Stromal cell of bone marrow (primary cell): ENCODE results near the gene UBE2Z.
"Not testable (repeated sequence)": the region's sequence is repeated elsewhere in the genome, so short reads cannot be mapped to it uniquely, and the experiment has no call there.

Experiments
- DNase-seq: peaks from one replicate; pipeline ENCODE4 v3.0.0-alpha.2; 2012; ENCODE audit warnings: low read depth

The UBE2Z gene

DNA sequence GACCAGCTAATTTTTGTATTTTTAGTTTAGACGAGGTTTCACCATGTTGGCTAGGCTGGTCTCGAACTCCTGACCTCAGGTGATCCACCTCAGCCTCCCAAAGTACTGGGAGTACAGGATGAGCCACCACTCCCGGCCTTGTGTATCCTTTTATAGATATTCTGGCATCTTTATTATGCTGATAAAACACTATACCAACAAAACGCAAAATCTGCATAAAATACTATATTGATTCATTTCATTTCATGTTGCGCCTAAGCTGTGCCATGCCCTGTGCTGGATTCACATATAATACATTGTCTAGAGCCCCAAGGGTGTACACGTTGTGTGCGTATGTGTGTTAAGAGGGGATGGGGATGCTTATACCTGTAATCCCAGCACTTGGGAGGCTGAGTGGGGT lies 3.8 kb upstream of the UBE2Z start:
- DNase-seq, result no peak

DNA sequence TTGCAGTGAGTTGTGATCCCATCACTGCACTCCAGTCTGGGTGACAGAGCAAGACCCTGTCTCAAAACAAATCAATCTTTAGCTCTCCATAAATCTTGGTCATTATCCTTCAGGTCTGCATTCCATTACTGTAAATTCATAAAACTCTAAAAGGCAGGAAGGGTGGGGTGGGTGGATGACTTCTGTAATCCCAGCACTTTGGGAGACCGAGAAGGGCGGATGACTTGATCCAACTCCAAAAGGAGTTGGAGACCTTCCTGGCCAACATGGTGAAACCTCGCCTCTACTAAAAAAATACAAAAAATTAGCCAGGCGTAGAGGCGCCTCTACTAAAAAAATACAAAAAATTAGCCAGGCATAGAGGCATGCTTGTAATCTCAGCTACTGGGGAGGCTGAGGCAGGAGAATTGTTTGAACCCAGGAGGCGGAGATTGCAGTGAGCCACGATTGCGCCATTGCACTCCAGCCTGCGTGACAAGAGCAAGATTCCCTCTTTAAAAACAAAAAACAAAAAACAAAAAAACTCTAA lies 2.2 kb upstream of the UBE2Z start:
- no peak for DNase-seq

DNA sequence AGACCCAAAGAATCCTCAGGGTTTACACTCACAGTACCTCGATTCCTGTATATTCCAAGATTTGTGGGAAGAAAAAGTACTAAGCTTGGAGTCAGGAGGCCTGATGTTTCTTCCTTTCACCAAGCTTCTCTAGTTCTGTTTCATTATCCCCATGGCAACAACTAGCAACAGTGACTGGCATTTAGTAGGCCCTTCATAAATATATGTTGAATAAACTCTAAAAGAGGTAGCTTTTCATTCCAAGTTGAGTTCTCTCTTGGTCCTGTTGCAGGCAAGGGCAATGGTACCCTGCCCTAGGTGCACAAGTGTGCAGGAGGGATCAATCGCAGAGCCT lies 527 bp upstream of the UBE2Z start:
- peak; percentile 45 for DNase-seq

DNA sequence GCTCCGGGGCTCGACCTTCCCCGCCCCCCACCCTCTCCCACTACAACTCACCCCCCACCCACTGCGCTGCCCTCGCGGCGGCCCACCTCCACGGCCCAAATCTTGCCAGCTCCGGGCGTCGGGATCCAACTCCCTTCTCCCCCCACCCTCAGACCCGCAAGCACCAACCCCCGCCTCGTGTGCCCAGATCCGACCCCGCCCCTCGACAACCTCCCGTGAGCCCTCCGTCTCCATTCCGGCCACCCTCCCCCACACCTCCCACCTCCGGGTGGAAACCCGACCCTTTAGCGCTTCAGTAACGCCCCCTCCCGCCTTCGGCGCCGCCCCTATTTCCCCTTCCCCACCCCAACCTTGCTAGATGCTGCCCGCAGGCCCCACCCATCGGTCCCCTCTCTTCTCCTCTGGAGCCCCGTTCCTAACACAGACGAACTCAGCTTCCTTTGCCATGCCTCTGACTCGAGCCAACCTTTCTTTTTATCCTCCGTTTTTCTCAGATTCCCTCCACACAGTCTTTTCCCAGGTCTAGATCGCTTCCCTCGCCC lies 717 bp downstream of the UBE2Z start:
- peak; percentile 57 for DNase-seq

DNA sequence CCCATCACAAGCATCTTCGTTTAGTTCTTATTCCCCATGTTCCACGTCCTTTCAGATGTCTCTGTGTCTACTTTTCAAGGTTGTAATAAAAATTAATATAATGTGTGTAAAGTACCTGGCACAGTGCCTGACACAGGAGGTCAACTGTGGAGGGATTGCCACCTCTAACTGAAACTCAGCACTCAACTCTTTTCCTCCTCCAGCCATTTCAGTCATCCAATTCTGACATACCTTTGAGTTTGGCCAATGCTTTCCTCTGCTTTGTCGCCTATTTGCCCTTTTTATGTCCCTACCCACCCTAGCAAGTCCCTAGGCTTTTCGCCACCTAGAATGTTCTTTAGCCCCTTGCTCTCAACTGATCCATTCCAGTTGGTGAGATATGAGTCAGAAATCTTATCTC lies 1.6 kb downstream of the UBE2Z start:
- DNase-seq, result no peak

DNA sequence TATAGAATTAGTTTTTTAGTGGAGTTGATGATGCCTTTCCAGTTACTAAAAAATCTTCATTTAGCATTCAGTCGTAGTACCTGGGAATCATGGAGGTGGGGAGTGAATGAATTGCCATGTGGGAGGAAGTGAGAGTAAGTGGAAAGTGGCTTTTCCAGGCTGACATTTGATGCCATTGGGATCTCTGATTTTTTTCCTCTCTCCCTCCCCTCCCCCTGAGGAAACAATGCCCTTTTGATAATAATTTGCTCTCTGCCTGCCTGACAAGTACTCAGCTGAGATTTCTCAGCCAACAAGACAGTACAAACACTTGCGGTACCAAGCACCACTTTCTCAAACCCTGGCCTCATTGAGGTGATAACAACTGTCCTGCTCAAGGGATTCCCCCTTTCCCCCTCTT lies 2.2 kb downstream of the UBE2Z start:
- DNase-seq, result no peak

DNA sequence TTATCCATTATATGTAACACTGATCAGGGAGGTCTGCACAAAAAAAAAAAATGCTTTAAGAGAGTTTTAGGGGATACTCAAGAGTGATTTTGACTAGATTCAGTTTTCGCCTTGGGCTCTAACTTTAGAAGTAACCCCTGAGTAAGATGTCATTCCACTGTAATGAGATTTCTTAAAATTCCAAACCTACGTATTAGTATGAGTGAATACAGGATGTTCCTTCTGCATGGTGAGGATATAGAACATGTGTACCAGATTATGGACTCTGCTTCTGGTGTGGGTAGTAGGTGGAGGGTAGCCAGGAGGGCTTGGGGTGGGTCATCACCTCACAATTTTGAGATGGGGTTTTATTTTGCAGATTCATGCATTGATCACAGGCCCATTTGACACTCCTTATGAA lies 4.3 kb downstream of the UBE2Z start:
- no peak for DNase-seq

DNA sequence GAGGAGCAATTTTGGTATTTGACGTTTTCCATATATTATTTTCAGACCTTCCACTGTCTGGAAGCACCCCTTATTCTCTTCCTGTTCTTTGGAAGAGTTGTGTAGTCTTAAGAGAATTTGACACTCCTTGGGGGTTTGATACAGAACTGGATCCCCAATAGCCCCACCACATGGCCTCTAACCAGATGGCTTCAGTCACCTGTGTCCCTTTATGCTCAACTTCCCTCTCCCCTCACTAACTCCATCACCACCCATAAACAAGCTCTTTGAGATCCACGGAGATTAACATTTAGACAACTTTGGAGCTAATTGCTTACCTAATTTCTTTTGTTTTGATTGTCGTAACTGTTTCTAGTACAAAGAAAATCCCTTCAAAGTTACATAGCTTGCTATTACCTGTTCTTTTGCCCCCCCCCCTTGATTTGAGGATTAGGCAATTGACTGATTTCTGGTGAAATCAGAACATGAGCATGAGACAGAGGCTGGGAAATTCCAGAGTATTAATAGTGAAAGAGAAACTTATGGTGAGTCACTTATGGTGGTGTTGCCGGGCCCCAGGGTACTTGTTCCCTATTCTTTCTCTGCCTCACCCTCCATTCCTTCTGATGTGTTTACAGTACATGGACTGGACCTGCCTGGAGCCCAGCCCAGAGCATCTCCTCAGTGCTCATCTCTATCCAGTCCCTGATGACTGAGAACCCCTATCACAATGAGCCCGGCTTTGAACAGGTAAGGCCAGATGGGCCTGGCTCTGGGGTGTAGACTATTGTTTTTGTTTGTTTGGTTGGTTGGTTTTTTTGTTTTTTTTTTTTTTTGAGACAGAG lies 7.5 kb downstream of the UBE2Z start:
- DNase-seq, result peak; percentile 65

DNA sequence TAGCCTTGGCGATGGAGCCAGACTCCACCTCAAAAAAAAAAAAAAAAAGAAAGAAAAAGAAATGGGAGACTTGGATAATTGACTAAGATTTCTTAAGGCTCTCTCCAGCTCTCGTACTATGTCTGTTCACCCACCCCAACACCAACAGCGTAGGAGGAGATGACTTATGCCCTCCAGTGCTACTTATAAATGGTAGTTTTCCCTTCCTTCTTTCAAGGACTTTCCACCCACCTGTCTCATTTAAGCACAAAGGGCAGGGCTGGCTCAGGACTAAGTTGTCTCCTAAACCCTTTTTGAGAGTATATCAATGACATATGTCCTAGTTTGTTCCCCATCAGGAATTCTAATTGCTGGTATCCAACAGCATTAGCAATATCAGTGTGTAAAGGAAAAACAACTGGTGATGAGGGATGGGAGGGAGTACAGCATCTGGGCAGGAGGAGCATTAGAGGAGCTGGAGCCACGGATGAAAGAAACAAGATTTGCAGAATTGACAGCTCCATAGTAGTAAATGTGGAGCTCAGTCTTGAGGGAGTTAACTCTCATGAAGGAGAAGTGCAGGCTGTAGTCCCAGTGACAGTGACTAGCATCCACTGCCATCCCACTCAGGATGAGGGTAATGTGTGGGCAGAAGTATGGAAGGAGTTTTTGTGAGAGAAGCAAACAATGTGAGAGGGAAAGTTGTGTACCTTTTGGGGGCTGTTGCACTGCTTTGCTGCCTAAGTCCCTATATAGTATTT lies 17.2 kb downstream of the UBE2Z start:
- no peak for DNase-seq

DNA sequence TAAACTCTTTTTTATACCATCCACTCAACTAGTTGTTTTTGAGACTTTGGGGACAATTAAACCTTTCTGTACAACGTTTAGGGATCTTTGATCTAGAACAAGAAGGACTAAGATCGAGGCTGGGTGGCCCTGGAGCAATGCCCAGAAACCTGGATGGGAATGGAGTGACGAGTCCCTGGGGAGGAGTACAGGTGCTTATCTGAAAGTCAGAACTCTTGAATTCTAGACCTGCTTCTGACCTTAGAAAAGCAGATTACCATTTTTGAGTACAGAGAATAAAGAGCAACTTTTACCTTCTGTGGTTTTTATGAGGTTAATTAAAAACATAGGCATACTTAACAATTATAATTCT lies 17.8 kb downstream of the UBE2Z start:
- no peak for DNase-seq

DNA sequence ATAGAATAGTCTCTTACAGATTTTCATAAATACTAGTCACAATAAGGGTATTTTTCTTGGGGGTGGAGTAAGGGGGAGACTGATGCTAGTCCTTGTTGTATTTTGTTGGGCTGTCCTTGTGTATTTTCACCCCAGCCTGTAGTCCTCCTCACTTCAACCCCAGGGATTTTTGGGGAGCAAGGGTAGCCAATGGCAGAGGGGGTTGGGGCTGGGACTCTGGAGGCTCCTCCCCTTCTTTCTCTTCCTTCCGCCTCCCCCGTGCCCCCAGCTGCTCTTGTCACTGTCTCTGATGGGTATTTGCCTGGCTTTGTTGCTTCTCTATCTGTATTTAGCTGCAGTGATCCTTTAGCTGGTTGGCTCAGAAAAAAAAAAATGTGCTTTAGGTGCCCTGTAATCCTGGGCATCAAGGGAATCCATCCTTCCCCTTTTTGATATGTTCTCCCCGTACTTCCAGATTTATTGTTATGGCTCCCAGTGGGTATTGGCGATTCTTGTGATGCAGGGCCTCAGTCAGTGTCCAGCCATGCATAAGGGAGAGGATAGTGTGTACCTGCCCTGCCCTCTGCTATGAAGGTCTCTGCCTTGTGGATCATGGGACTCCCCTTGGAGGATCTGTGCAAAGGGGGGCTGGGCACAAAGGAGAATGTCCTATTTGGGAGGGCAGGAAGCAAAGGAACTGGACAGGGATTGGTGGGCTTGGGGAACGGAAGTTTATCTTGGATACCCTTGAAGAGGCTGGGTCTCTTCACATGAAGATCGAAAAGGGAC lies 20.0 kb downstream of the UBE2Z start:
- no peak for DNase-seq

DNA sequence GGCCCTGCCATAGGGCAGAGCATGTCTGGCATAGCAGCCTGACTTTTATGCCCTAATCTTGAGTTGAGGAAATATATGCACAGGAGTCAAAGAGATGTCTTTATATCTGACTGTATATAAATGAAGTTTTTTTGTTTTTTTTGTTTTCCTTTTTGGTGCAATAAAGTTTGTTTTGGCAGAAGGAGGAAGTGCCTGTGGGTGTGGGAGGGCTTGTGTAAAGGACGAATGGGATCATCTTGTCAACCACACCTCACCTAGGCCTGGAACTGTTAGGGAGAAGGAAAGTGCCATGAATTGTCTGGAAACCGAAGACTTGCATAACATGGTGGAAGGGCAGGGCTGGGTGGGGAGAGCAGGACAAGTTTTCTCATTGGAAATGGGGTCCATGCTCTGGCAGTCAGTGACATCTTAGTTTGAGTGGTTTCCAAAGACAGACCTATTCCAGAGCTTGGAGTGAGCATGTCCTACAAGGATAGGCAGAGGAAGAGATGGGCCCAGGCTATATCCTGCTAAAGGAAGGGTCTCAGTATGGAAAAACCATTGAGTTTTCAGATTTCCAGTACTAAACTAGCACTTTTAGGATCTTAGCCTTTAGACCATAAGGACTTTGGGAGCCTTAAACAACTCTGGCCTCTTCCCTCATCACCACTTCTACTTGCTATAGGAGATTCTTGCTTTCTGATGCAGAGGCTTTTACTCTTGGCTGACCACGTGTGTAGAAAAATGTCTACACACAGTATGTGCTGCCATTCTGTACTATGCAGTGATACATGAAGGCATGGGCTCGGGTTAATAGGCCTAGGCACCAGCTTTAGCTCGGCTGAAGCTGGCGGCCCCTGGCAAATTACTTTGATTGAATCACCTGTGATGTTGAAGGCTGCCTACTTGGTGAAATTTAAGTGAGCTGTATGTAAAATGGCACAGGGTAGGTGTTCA lies 20.9 kb downstream of the UBE2Z start:
- no peak for DNase-seq

DNA sequence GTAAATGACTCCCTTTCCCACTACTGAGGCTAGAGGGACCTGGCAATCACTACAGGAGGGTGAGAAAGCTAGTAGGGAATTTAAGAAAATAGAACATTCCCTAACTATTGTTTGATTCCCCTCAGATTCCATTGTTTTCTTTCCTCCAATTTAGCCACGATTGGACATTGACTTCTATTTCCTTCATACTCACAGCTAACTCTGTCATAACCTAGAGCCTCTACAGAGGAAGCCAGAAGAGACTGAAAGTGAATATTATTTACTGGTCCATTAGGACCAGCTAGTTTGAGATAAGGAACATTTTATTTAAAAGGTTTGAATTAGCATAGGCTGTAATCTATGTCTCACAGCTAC lies 21.6 kb downstream of the UBE2Z start:
- no peak for DNase-seq

DNA sequence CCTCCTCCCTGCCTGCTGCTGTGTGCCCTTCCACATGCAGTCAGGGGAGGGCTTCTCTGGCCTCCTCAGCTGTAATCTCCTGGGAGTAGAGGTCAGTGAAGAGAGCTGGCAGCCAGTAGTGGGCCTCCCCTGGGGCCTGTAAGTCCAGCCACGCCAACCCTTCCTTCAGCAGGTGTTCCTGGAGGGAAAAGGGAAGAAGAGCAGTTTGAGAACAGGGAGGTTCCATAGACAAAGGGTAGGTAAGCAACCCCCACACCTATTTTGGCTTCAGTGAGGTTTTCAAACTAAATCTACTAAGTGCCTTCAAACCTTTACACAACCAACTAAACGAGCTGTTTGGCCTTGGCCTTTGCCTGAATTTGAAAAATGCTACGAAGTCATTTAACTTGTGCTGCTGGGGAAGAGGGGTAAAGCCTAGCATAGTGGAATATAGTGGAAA lies 22.2 kb downstream of the UBE2Z start:
- DNase-seq, result no peak

DNA sequence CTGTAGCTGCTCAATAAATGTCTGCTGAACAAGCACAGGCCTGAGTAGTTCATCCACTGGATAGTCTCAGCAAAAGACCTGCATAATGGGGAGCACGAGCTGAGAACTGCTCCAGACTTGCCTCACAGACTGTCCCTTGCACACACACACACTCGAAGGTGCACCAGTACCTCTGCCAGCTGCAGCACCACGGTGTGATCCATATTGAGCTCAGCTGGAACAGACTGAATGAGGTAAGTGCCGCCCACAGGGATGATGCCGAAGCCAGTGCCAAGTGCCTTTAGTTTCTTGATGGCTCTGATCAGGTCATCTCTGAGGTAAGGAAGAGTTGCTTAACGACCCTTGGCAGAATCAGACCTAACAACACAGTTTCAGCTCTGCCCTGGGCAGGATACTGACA lies 24.8 kb downstream of the UBE2Z start:
- no peak for DNase-seq

DNA sequence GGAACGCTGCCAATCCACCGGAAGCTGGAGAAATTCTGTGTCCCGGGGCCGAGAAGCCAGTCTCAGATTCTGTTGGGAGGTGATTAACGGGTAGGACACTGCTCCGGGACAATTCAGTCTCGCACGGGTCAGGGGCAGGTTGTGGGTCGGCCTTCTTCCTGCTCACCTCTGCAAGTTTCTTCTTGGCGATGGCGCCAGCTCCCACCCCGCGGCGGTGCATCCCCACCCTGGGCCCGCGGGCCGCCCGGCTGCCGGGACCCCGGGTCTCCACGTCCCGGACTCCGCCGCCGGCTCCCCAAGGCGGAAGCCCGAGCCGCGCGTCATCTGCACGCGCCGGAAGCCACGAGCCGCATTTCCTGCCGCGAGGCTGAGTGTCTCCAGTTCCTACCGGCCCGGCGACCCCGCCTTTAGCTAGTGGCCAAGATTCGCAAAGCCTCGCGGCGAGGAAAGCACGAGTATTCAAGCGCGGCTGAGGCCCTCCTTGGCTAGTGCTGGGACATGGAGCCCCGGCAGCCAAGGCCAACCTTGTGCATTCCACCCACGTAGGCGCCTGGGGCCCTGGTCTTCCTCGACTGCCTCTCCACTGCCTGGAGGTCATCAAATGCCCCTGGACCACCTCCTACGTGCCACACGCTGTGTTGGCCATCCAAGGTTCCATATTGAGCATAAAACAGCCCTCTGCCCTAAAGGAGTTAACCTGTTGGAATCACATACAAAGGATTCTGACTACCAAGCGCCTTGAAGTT lies 36.5 kb downstream of the UBE2Z start, which contains the start of gene SNF8:
Gene SNF8 (minus strand): TSS at position 328 of the 746 bp plus-strand sequence. CDS start 108 bp downstream, at position 220.
- DNase-seq, result peak; percentile 79

DNA sequence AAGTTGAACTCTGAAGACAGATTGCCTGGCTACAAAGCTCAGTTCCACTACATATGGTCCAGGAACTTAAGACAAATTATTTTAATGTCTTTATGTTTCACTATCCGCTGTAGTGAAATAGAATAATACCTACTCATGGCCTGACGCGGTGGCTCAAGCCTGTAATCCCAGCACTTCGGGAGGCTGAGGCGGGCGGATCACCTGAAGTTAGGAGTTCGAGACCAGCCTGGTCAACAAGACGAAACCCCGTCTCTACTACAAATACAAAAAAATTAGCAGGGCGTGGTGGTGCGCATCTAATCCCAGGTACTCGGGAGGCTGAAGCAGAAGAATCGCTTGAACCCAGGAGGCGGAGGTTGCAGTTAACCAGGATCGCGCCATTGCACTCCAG lies 37.0 kb downstream of the UBE2Z start:
- DNase-seq, result not testable (repeated sequence)

DNA sequence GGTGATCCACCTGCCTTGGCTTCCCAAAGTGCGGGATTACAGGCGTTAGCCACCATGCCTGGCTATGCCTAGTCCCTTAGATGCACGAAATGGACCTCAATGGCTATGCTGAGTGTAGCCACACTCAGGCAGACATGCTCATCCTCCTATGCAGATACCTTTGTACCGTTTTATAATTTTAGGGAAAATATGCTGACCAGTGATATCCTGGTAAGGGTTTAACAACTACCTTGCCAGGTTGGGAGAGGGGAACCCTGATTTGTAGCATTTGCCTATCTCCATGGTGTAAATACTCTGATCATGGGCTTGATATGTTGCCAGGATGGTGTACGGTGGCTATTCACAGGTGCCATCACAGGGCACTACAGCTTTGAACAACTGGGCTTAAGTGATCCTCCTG lies 43.4 kb downstream of the UBE2Z start:
- no peak for DNase-seq

DNA sequence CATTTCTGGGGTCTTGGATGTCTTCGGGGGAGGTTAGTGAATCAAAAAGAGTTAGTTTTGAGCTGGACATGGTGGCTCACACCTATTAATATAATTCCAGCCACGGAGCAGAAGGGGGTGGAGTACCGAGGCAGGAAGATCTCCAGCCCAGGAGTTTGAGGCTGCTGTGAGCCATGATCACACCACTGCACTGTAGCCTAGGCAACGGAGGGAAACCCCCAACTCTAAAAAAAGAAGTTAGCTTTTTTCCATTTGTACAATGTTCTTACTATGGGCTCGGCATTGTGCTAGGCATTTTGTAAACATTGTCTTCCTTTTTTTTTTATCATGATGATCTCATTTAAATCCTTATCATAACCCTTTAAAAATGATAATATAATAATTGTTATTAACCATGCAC lies 44.7 kb downstream of the UBE2Z start:
- DNase-seq, result no peak

DNA sequence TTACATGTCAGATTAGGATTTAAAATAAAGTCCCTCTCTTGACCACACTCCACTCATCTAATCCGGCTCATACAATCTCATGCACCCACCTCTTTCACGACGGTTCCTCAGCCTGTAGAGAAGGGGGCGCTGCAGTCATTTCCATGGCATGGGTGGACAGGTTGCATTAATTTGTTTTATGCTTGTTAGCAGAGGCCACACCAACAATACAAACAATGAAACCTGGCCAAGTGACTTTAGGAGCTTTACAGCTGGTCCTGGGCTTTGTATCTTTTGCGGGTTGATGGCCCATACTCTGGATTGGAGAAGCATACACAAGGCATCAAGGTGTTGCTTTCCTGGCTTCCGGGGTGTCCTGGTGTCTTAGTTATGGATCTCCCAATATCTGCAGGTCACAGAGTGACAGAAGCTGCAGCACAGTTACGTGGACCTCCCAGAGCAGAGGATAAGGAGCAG lies 46.1 kb downstream of the UBE2Z start:
- no peak for DNase-seq
